NT2/D1 (cell line): ENCODE results near the gene BAAT.

Experiments
- DNase-seq: peaks from one replicate; pipeline ENCODE4 v3.0.0-alpha.2; 2011; ENCODE audit warnings: low read depth, low spot score
- H3K27me3 ChIP-seq: 2 replicates; pipeline ENCODE4 v1.6.0; 2011; ENCODE audit warnings: mild to moderate bottlenecking; ENCODE audit not compliant: insufficient read length, insufficient read depth
- H3K36me3 ChIP-seq: 2 replicates; pipeline ENCODE4 v1.6.1; 2011; ENCODE audit warnings: mild to moderate bottlenecking, low read length, mixed read lengths; ENCODE audit not compliant: insufficient read depth, insufficient read length
- H3K4me1 ChIP-seq: 2 replicates; pipeline ENCODE4 v1.5.1; 2011; ENCODE audit not compliant: insufficient read depth, insufficient read length
- H3K4me3 ChIP-seq: 2 replicates; pipeline ENCODE4 v1.5.1; 2011; ENCODE audit warnings: low read depth; ENCODE audit not compliant: insufficient read length
- H3K9ac ChIP-seq: 2 replicates; pipeline ENCODE4 v1.6.0; 2011; ENCODE audit warnings: low read depth; ENCODE audit not compliant: insufficient read length
- H3K9me3 ChIP-seq: 2 replicates; pipeline ENCODE4 v1.5.1; 2011; ENCODE audit warnings: mild to moderate bottlenecking, low read length; ENCODE audit not compliant: insufficient read depth
- SUZ12 ChIP-seq: IDR thresholded peaks from 2 replicates; pipeline ENCODE4 v1.6.1; 2011; ENCODE audit not compliant: insufficient read length, insufficient read depth; ENCODE audit errors: extremely low read depth
- YY1 ChIP-seq: IDR thresholded peaks from 2 replicates; pipeline ENCODE4 v1.6.1; 2011; ENCODE audit not compliant: insufficient read length, insufficient read depth
- ZNF274 ChIP-seq: IDR thresholded peaks from 2 replicates; pipeline ENCODE4 v1.6.1; 2011; ENCODE audit warnings: mild to moderate bottlenecking, low read depth, low read length

The BAAT gene

DNA sequence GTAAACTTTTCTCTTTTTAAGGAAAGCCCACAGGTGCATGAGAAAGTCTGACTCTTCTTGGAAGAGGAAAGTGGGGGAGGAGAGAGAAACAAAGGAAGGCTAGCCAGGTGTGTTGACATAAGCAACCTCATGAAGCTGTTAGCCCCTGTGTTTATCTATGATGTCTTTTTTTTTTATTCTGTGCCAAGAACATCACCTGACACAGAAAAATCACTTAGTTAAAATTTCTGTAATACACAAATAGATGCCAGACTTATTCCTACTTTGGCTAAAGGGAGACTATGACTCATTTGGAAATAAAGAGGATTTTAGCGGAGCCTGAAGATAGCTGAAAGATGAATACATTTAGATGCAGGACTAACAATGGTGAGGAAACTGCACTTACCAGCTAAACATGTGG is 58.3 kb downstream of the BAAT start:
- H3K9me3 ChIP-seq, result no peaks in the 10 kb centered on the region; the same call in 1 of the 2 replicates
- no peaks in the 10 kb centered on the region for H3K36me3 ChIP-seq
- no peaks in the 10 kb centered on the region for H3K4me1 ChIP-seq
- H3K27me3 ChIP-seq, result no peaks in the 10 kb centered on the region
- no peak for DNase-seq
- TF ChIP-seq ZNF274, result no peak
- no peak for TF ChIP-seq SUZ12
- no peak for TF ChIP-seq YY1
- no peak overlapping the region for H3K4me3 ChIP-seq
- H3K9ac ChIP-seq, result no peak overlapping the region

DNA sequence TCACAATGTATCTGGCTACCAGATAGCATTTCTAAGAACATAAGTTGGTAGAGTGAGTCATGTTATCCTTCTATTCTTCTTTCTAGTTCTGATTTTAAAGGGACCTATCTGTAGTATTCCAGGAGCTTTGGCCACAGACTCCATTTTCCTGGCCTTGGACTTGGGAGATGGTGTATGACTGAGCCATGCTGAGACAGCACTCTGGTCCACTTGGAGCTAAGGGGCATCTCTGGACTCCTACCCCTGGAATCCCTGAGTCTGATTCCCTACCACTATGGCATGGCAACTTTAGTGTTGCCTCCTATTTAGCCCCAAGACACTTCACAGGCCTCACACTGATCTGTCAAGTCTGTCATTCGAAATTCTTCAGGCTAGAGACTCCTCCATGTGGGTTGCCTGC is 58.8 kb downstream of the BAAT start:
- TF ChIP-seq SUZ12 (no peak), YY1 (no peak), ZNF274 (no peak)
- Histone ChIP-seq H3K4me1 (no peaks in the 10 kb centered on the region), H3K36me3 (no peaks in the 10 kb centered on the region), H3K9ac (no peak overlapping the region), H3K4me3 (no peak overlapping the region), H3K9me3 (no peaks in the 10 kb centered on the region; the same call in 1 of the 2 replicates), H3K27me3 (no peaks in the 10 kb centered on the region)
- DNase-seq, result no peak

DNA sequence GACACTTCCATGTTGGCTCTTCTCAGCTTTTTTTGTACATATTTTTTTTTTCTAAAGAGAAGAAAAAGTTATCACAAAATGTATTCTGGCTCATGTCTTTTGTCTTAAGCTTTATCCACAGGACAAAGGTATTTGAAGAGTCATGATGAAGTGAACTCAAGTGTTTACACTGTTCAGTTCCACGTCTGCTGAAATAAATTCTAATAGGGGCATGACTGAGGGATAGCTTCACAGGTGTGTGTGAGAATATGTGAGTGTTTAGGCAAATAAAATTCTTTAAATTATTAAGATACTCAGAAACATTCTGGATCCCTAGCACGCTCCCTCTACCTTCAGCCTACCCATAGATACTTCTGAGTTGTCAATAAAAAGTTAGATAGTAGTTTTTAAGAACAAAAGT is 59.8 kb downstream of the BAAT start:
- no peak for DNase-seq

DNA sequence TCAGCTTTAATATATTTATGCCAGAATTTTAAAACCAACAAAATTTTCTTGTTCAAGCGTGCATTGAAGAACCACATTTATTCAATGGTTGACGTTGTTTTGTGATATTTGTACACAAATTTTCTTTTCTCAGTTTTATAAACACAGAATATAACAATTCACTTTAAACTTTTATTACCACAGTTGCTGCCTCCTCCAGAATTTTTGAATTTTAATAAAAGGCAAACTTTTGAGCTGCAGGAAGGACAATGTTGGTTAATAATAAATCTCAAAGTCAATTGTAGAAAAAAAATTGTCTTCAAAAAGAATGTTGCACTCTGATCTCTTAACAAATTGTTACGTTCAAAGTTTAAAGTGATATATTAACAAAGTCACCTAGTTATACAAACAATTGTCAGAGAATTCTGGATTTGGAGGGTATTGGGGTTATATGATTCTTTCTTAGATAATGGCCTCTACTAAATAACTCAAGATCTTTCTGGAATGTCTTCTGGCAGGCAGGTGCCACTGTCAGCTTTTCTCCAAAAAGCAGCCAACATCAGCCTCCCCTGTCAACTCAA is 60.5 kb downstream of the BAAT start:
- no peaks in the 10 kb centered on the region for H3K36me3 ChIP-seq
- TF ChIP-seq SUZ12, result no peak
- TF ChIP-seq YY1, result no peak
- TF ChIP-seq ZNF274, result no peak
- no peak overlapping the region for H3K4me3 ChIP-seq
- H3K9me3 ChIP-seq, result no peaks in the 10 kb centered on the region; the same call in 1 of the 2 replicates
- H3K27me3 ChIP-seq, result no peaks in the 10 kb centered on the region
- H3K9ac ChIP-seq, result no peak overlapping the region
- DNase-seq, result no peak
- no peaks in the 10 kb centered on the region for H3K4me1 ChIP-seq

More for the DNA sequence above, 59.8 kb downstream of the BAAT start:
- Histone ChIP-seq H3K9ac (no peak overlapping the region), H3K4me1 (no peaks in the 10 kb centered on the region), H3K9me3 (no peaks in the 10 kb centered on the region; the same call in 1 of the 2 replicates), H3K4me3 (no peak overlapping the region), H3K36me3 (no peaks in the 10 kb centered on the region), H3K27me3 (no peaks in the 10 kb centered on the region)
- TF ChIP-seq YY1 (no peak), ZNF274 (no peak), SUZ12 (no peak)

DNA sequence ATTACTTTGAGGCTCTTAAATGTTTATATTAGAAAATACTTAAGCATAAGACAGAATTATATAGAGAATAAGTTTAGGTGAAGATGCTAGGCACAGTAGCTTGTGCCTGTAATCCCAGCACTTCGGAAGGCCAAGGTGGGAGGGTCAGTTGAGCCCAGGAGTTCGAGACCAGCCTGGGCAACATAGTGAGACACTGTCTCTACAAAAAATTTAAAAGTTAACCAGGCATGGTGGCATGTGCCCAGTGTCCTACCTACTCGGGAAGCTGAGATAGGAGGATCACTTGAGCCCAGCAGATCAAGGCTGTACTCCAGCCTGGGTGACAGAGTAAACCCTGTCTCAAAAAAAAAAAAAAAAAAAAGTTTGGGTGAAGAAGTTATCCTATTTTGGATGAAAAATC is 61.7 kb downstream of the BAAT start:
- TF ChIP-seq YY1, result no peak
- no peak for TF ChIP-seq ZNF274
- no peak for TF ChIP-seq SUZ12
- Histone ChIP-seq H3K9ac (no peak overlapping the region), H3K4me1 (no peaks in the 10 kb centered on the region), H3K4me3 (no peak overlapping the region), H3K9me3 (no peaks in the 10 kb centered on the region; the same call in 1 of the 2 replicates), H3K27me3 (no peaks in the 10 kb centered on the region), H3K36me3 (no peaks in the 10 kb centered on the region)
- no peak for DNase-seq

DNA sequence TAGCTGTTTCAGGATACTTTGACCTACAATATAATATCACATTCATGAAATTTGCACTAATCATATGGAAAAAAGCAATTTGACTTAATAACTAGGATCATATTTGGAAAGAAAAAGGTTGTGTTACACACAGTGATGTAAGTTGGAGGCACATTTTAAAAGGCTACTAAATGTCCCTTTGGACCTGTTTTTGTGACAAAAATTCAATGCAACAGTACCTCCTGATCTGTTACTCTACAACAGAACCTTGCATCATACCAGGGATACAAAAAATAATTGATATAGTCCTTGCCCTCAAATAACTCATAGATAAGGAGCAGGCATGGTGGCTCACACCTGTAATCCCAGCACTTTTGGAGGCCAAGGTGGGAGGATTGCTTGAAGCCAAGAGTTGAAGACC is 67.1 kb downstream of the BAAT start:
- H3K27me3 ChIP-seq, result no peaks in the 10 kb centered on the region
- H3K9ac ChIP-seq, result no peak overlapping the region
- no peak for DNase-seq
- TF ChIP-seq SUZ12 (no peak), YY1 (no peak), ZNF274 (no peak)
- no peaks in the 10 kb centered on the region for H3K9me3 ChIP-seq
- no peaks in the 10 kb centered on the region for H3K36me3 ChIP-seq
- H3K4me1 ChIP-seq, result no peaks in the 10 kb centered on the region
- H3K4me3 ChIP-seq, result no peak overlapping the region

DNA sequence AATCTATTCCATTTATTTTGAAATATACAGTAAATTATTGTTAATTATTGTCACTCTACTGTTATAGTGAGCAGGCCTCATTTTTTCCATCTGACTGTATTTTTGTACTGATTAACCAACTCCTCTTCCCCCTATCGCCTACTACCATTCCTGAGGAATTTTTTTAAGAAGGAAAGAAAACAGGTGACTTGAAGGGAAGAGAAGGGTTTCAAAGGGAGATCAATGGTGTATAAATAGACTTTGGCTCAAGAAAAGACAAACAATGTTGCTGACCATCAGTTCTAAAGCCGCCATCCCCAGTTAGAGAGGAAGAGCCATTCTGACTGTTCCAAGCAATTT is 69.7 kb downstream of the BAAT start:
- Histone ChIP-seq H3K4me3 (no peak overlapping the region), H3K4me1 (no peaks in the 10 kb centered on the region), H3K27me3 (no peaks in the 10 kb centered on the region), H3K36me3 (no peaks in the 10 kb centered on the region), H3K9me3 (no peaks in the 10 kb centered on the region), H3K9ac (no peak overlapping the region)
- TF ChIP-seq YY1, result no peak
- no peak for TF ChIP-seq SUZ12
- no peak for TF ChIP-seq ZNF274
- no peak for DNase-seq
